Measurements from ENCODE around the gene CCDC124.

GRCh38 chr19:17969096-17969792 lies 36.4 kb downstream of the CCDC124 start:
- TF ChIP-seq, protein P1, sequence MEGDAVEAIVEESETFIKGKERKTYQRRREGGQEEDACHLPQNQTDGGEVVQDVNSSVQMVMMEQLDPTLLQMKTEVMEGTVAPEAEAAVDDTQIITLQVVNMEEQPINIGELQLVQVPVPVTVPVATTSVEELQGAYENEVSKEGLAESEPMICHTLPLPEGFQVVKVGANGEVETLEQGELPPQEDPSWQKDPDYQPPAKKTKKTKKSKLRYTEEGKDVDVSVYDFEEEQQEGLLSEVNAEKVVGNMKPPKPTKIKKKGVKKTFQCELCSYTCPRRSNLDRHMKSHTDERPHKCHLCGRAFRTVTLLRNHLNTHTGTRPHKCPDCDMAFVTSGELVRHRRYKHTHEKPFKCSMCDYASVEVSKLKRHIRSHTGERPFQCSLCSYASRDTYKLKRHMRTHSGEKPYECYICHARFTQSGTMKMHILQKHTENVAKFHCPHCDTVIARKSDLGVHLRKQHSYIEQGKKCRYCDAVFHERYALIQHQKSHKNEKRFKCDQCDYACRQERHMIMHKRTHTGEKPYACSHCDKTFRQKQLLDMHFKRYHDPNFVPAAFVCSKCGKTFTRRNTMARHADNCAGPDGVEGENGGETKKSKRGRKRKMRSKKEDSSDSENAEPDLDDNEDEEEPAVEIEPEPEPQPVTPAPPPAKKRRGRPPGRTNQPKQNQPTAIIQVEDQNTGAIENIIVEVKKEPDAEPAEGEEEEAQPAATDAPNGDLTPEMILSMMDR (conservative IDR thresholded peaks at IDR 0.05; ENCODE audit: low read length), result no peak
- TF ChIP-seq EZH2phosphoT487 (IDR thresholded peaks at IDR 0.05; ENCODE audit: borderline replicate concordance), result no peak
